ENCODE results near the gene CCNL1.

DNA sequence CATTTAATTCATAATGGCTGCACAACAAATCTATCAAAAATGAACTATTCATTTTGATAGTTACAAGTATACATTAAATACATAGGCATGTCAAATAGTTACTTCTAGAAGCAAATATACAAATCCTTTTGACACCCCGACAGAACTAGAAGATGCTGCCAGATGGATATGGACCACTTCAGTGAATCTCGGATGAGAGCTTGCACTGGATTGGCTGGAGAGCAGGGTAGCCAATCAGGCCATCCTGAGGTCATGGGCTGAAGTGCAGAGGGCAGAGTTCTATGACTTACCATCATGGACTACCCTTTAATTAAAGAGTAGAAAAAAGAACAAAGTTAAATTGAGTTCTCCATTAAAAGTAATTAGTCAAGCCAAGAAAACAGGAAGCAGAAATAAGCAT is 8.3 kb downstream of the CCNL1 start:
- TF ChIP-seq, protein P1, sequence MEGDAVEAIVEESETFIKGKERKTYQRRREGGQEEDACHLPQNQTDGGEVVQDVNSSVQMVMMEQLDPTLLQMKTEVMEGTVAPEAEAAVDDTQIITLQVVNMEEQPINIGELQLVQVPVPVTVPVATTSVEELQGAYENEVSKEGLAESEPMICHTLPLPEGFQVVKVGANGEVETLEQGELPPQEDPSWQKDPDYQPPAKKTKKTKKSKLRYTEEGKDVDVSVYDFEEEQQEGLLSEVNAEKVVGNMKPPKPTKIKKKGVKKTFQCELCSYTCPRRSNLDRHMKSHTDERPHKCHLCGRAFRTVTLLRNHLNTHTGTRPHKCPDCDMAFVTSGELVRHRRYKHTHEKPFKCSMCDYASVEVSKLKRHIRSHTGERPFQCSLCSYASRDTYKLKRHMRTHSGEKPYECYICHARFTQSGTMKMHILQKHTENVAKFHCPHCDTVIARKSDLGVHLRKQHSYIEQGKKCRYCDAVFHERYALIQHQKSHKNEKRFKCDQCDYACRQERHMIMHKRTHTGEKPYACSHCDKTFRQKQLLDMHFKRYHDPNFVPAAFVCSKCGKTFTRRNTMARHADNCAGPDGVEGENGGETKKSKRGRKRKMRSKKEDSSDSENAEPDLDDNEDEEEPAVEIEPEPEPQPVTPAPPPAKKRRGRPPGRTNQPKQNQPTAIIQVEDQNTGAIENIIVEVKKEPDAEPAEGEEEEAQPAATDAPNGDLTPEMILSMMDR (IDR thresholded peaks at IDR 0.05), result no peak
- TF ChIP-seq POLR2A (IDR thresholded peaks at IDR 0.05), result no peak
- no peak for TF ChIP-seq POLR2AphosphoS5 (IDR thresholded peaks at IDR 0.05)
- TF ChIP-seq EP300 (IDR thresholded peaks at IDR 0.05), result no peak

Measured in upper lobe of left lung (tissue), 4 donors.